ENCODE measurements around the gene TSEN15. TPM values are rescaled to one million over a fixed set of nuclear protein-coding genes. Genes with fewer than 3 reads are reported as not detected.
"Not testable (repeated sequence)": the region's sequence is repeated elsewhere in the genome, so short reads cannot be mapped to it uniquely, and the experiment has no call there.

Gene TSEN15
- total RNA-seq, 1 donor from 2014 or later = 25.2 TPM

DNA sequence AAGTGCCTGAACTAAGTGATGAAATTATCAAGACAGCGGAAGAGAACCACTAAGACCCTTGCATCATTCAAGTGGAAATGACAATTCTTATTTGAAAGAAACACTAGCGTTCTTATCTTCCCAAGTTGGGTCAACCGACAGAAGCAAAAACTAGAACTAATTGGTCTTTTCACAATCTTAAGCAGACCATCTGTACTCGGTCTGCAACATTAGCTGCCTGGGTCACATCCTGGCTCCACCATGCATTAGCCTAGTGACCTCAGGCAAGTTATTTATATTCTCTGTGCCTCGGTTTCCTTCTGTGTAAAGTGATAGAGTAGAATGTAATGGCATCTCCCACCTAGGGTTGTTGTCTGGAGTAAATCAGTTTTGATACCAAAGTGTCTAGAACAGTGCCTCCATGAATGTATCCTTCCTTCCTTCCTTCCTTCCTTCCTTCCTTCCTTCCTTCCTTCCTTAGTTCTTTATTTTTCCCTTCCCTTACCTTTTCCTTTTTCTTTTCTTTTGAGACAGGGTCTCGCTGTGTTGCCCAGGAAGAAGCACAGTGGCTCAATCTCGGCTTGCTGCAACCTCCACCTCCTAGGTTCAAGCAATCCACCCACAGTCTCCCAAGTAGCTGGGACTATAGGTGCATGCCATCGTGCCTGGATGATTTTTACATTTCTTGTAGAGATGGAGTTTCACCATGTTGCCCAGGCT, 20.0 kb upstream of the TSEN15 start:
- DNase-seq (ENCODE audit: low read depth in 2 of 2) = no peak

DNA sequence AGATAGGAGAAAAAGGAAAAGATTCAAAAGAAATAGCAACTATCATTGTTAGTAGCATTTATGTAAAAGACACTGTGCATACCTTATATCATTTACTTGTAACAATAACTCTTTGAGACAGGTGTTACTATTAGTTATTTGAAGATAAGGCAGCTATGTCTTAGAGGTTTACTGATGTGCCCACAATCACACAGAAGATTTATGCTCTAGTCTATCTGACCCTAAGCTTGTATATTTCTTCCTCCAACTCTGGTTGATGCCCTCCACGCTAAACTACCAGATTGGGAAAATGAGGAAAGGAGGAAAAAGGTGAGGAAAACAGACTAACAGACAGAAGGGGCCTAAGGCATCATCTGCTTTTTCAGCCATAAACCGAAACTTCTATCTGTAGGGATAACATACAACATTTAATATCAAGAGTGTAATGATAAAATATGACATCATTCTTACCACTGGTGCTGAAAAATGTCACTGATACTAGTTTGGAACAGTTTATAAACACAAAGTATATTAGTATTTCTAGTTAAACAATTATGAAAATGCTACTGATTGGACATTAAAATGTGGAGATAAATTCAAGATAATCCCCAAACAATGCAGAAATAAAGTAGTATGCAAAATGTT, 19.1 kb upstream of the TSEN15 start:
- no peak for DNase-seq (ENCODE audit: low read depth in 2 of 2)

DNA sequence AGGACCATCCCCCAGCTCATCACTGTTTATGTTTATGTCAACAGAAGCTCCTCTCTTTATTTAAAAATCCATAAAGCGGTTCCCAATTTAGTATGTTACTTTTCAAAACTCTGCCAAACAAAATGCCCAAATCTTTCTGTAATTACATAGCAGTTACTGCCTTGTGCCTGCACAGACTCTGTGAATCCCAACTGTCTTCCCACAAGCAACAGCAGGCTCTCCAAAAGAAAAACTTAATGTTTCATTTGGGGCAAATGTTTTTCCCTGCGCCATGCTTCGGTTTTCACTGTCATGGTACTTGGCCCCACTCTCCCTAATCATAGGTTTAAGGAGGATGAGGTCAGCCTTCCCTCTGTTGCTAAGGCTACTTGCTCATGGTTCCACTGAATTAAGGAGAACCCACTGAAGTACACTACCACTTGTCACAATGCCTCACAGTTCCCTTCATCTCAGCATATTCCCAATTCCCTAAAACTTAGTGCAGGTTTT, 18.6 kb upstream of the TSEN15 start:
- DNase-seq (ENCODE audit: low read depth in 2 of 2) = no peak

- DNase-seq (ENCODE audit: low read depth in 2 of 2) = no peak
These were observed 17.8 kb upstream of the TSEN15 start for GRCh38 chr1:184033711-184034167.

DNA sequence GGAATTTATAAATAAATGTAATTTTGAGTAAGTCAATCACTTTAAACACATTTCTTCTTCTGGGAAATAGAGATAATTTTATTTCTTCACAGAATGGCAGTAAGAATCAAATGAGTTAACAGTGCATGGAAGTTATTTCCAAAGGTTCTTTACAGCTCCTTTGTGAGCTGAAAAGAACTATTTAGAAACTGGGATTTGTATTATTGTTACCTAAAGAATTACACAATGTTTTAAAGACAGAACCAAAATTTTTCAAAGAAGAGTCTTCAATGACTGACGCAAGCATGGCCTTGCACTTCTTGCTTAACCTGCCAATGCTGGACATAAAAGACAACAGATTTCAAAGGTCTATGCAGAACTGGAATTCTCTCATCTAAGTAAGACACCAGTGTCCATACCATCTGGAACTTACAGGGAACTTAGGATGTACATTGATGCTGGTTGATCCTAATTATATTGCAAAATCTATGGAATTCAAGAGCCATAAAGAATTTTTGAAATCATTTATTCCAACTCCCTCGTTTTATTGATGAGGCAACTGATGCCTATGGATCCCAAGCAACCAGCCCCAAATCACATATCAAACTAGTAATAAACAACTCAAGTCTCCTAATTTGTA, 16.7 kb upstream of the TSEN15 start:
- no peak for DNase-seq (ENCODE audit: low read depth in 2 of 2)

DNA sequence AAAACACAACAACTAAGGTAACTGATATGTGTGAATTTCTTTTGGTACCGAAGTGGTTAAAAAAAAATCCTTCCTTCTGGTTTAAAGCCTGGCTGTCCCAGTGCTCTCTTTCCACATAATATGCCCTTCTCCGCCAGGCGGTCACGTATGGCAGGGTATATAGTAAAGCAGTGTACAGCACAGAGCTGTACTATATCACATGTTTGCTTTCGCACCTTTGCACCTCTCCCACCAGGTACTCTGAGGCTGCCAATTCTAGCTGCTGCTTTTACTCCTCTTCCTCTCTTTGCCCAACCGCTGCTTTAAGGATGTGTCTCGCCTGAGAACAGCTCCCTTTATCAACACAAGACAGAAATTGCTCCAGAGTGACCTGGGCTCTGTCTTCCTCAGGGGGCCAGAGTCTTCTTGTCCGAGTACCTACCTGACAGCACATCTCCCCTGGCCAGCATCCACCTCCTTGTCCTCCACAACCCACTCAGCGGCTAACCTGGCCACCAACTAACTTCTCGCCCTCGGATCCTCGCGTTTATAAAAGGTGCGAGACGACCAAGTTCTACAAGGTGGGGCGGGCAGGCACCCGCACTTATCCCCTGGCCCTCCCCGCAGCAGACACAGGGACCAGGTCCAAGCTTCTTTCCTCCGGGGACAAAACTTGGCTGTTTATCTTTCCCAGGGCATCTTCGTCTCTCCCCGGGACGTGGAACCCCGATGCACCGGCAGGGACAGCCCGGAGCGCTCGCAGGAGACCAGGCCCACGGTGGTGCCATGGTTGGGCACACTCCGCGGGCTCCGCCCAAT, 15.6 kb upstream of the TSEN15 start:
- DNase-seq (ENCODE audit: low read depth in 2 of 2) = no peak

GRCh38 chr1:184036517-184036949, 15.0 kb upstream of the TSEN15 start:
- peak in 1 of 2 donors; percentile 10 for DNase-seq (ENCODE audit: low read depth in 2 of 2)

GRCh38 chr1:184037849-184038591, 13.5 kb upstream of the TSEN15 start:
- DNase-seq (ENCODE audit: low read depth in 2 of 2) = no peak

DNA sequence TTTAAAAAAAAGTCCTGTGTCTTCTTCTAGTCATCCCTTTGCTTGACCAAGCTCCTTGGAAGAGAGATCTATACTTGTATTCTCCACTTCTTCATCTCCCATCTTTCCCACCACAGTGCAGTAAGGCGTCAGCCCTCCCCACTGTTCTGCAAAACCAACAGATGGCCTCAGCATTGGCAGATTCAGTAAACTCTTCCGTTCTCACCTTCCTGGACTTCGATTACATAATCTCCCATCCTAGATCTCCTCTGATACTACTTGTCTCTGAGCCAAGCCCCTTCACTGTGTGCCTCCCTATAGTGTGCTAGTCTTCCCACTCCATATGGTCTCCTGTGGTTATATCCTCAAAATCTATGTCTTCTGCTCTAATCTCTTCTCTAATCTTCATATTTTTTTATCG, 12.4 kb upstream of the TSEN15 start:
- DNase-seq (ENCODE audit: low read depth in 2 of 2) = no peak

GRCh38 chr1:184041731-184042130, 9.8 kb upstream of the TSEN15 start:
- DNase-seq (ENCODE audit: low read depth in 2 of 2) = no peak

DNA sequence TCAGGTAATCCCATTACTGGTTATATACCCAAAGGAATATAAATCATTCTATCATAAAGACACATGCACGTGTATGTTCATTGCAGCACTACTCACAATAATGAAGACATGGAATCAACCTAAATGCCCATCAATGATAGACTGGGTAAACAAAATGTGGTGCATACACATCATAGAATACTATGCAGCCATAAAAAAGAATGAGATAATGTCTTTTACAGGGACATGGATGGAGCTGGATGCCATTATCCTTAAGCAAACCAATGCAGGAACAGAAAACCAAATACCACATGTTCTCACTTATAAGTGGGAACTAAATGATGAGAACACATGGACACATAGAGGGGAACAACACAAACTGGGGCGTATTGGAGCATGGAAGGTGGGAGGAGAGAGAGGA, 8.2 kb upstream of the TSEN15 start:
- not testable (repeated sequence) for DNase-seq (ENCODE audit: low read depth in 2 of 2)

DNA sequence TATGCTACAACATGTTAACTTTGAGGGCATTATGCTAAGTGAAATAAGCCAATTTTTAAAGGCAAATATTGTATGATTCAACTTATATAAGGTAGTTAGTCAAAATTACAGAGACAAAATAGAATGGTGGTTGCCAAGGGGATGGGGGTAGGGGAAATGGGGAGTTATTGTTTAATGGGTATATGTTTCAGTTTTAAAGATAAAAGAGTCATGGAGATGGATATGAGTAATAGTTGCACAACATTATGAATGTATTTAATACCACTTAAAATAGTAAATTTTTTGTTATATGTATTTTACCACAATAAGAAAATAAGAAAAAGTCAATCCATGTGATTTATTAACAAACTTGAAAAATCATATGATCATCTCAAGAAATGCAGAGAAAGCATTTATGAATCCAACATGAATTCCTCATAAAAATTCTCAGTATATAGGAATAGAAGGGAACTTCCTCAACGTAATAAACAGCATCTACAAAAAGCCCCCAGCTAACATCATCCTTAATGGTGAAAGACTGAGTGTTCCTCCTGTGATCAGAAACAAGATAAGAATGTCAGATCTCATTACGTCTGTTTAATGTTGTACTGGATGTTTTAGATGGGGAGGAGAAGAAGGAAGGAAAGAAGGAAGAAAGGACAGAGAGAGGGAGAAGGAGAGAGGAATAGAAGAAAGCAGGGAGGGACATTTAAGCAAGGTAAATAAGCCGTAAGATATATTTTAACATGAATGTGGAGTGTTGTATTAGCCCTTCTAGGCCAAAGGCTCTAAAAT, 6.7 kb upstream of the TSEN15 start:
- DNase-seq (ENCODE audit: low read depth in 2 of 2) = no peak

GRCh38 chr1:184047541-184047940, 4.0 kb upstream of the TSEN15 start:
- not testable (repeated sequence) for DNase-seq (ENCODE audit: low read depth in 2 of 2)

DNA sequence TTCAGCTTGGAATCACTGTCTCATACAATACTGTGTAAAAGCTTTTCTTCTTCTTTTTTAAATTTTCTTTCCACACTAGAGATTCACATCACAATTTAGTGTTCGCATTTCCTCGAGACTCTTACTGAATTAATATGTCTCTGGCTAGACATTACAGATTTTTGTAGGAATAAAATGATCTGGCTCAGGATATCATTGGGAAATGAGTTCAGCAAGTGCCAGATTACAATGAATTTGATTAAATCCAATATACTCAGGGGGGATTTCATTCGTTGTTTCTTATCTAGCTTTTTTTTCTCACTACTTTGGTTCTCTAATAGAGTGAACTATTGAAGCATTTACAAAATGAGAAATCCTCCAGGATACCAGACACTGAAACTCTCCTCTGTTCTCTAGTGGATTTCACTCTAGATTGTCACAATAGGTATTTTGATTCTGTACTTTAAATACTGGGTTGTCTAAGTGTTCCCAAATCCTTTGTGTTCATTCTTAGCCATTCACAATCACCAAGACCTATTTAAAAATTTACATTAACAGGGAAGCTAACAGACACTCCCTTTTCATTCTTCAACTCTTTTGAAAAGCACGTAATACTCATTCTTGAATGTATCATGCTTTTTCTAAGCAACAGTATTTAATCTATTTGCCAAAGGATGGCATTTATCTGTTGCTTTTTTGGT, 2.8 kb upstream of the TSEN15 start:
- DNase-seq (ENCODE audit: low read depth in 2 of 2) = no peak

DNA sequence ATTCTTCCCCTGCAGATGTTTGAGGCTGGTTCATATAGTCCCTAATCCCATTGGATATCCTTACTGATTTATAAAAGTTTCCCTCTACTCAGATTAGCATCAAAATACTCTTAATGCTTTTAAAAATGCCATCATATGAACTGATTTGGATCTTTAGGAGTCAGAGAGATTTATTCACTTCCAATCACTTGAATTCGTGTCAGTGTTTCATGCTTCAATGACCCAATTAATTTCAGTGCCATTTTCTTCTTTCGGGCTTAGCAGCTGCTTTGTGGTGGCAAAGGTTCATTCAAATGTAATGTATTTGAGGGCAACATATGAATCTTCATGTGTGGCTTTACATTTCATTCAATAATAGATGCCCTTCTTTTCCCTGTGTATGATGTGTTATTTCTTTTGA, 2.2 kb upstream of the TSEN15 start:
- no peak for DNase-seq (ENCODE audit: low read depth in 2 of 2)

DNA sequence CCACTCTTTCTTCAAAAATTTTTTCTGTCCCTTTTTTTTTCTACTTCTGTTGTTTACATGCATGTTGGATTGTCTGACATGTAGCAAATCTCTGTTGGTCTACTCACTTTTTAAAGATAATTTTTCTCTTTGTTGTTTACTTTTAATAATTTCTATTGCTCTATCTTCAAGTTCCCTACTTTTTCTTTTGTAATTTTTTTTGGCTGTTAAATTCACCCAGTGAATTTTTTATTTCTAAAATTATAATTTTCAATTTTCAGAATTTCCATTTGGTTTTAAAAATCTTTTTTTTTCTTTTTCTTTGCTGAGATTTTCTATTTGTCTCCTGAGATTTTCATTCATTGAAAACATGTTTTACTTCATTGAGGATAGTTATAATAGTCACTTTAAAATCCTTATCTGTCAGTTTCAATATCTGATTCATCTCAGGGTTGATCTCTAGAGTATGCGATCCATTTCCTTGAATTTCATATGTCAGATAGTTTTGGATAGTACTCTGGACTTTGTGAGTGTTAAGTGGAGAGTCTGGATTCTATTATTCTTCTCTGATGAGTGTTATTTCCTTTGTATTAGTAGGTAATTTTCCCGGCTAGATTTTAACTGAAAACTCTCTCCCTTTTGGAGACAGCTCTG, 1.6 kb upstream of the TSEN15 start:
- DNase-seq (ENCODE audit: low read depth in 2 of 2) = no peak

DNA sequence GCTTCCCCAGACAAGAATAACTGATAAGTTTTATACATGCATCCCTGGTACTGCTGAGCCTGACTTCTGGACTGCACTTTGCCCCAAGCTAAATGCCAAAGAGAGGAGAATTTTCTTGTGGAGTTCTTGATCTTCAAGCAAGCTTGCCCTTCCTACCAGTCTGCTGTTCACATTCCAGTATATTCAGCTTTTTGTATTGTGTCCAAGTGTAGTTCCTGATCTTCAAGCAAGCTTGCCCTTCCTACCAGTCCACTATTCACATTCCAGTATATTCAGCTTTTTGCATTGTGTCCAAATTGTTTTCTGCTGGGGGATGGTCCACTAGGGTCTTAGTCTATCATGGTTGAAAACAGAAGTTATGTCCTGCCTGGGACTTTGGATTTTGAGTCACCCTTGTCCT, 894 bp upstream of the TSEN15 start:
- no peak for DNase-seq (ENCODE audit: low read depth in 2 of 2)

- DNase-seq (ENCODE audit: low read depth in 2 of 2) = no peak
These were observed 419 bp upstream of the TSEN15 start for GRCh38 chr1:184051138-184051484.

DNA sequence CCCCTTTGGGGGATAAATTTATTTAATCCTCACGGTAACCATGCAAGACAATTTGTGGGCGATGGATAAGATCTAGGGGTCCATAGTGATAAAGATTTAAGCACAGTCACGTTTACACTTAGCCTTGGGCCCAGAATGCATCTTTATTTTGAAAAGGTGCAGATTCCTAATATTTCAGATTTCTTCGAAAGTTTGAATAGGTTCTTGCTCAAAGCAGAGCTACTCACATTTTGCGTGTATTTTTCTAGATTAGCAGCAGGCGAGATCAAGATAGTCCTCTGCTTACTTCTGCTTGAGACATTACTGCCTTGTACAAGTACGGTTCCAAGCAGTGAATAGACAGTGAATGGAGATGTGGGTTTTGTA, 647 bp downstream of the TSEN15 start:
- DNase-seq (ENCODE audit: low read depth in 2 of 2) = no peak
